Subcutaneous abdominal adipose tissue (tissue), 5 donors: ENCODE results near the gene FGFR2.
"Not testable (repeated sequence)": the region's sequence is repeated elsewhere in the genome, so short reads cannot be mapped to it uniquely, and the experiment has no call there.

ENCODE experiments used
- H3K27ac ChIP-seq: one replicate; pipeline ENCODE4 v1.7.0; 2013; ENCODE audit warnings: low read depth, mild to moderate bottlenecking, inconsistent platforms, low read length, moderate library complexity
- H3K27me3 ChIP-seq, 5 donors: one replicate each; pipeline ENCODE4 v1.7.0; 2013; ENCODE audit warnings: low read length in 5 of 5, inconsistent platforms in 1 of 5; ENCODE audit not compliant: control insufficient read depth in 5 of 5, insufficient read depth in 4 of 5
- H3K36me3 ChIP-seq, 5 donors: one replicate each; pipeline ENCODE4 v1.7.0; 2013; ENCODE audit warnings: low read length in 5 of 5; ENCODE audit not compliant: control insufficient read depth in 5 of 5, insufficient read depth in 5 of 5
- H3K4me1 ChIP-seq, 5 donors: one replicate each; pipeline ENCODE4 v1.7.0; 2013; ENCODE audit warnings: low read length in 5 of 5, mild to moderate bottlenecking in 3 of 5, moderate library complexity in 1 of 5; ENCODE audit not compliant: control insufficient read depth in 5 of 5, insufficient read depth in 5 of 5
- H3K4me3 ChIP-seq, 5 donors: one replicate each; pipeline ENCODE4 v1.7.0; 2013; ENCODE audit warnings: low read length in 5 of 5, low read depth in 1 of 5
- H3K9ac ChIP-seq, 5 donors: one replicate each; pipeline ENCODE4 v1.7.0; 2013; ENCODE audit warnings: low read length in 5 of 5, mild to moderate bottlenecking in 4 of 5, moderate library complexity in 3 of 5
- H3K9me3 ChIP-seq, 5 donors: one replicate each; pipeline ENCODE4 v1.7.0; 2013; ENCODE audit warnings: low read length in 5 of 5; ENCODE audit not compliant: control insufficient read depth in 5 of 5
- donor health status: healthy.
- donor health status: healthy.
- donor health status: healthy.
- donor health status: healthy.
- donor health status: healthy.

The FGFR2 gene

GRCh38 chr10:121558238-121558637 is 40.0 kb downstream of the FGFR2 start:
- Histone ChIP-seq H3K27me3 (no peaks in the 10 kb centered on the region), H3K9ac (no peak overlapping the region), H3K9me3 (no peaks in the 10 kb centered on the region), H3K4me3 (no peak overlapping the region), H3K4me1 (no peaks in the 10 kb centered on the region), H3K27ac (no peak overlapping the region), H3K36me3 (no peaks in the 10 kb centered on the region)

- H3K9me3 ChIP-seq: no peaks in the 10 kb centered on the region
- H3K4me1 ChIP-seq: no peaks in the 10 kb centered on the region
- H3K4me3 ChIP-seq: no peak overlapping the region
- no peaks in the 10 kb centered on the region for H3K36me3 ChIP-seq
- H3K9ac ChIP-seq: no peak overlapping the region
- no peak overlapping the region for H3K27ac ChIP-seq
- H3K27me3 ChIP-seq: no peaks in the 10 kb centered on the region
Observed at GRCh38 chr10:121556918-121557573, 41.2 kb downstream of the FGFR2 start.

GRCh38 chr10:121556455-121556854 is 41.8 kb downstream of the FGFR2 start:
- Histone ChIP-seq H3K36me3 (no peaks in the 10 kb centered on the region), H3K9ac (no peak overlapping the region), H3K27me3 (no peaks in the 10 kb centered on the region), H3K4me1 (no peaks in the 10 kb centered on the region), H3K9me3 (no peaks in the 10 kb centered on the region), H3K4me3 (no peak overlapping the region), H3K27ac (no peak overlapping the region)

DNA sequence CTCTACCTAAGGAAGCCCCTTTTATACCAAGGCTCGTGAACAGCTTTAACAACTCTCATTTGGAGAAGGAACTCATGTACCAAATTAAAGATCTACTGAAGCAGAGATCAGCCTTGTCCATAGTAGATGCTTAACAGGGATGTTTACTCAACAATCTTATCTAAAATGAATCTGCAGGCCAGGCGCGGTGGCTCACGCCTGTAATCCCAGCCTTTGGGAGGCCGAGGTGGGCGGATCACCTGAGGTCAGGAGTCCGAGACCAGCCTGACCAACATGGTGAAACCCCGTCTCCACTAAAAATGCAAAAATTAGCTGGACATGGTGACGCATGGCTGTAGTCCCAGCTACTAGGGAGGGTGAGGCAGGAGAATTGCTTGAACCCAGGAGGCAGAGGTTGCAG is 43.3 kb downstream of the FGFR2 start:
- H3K27ac ChIP-seq, H3K4me1 ChIP-seq: not testable (repeated sequence)

DNA sequence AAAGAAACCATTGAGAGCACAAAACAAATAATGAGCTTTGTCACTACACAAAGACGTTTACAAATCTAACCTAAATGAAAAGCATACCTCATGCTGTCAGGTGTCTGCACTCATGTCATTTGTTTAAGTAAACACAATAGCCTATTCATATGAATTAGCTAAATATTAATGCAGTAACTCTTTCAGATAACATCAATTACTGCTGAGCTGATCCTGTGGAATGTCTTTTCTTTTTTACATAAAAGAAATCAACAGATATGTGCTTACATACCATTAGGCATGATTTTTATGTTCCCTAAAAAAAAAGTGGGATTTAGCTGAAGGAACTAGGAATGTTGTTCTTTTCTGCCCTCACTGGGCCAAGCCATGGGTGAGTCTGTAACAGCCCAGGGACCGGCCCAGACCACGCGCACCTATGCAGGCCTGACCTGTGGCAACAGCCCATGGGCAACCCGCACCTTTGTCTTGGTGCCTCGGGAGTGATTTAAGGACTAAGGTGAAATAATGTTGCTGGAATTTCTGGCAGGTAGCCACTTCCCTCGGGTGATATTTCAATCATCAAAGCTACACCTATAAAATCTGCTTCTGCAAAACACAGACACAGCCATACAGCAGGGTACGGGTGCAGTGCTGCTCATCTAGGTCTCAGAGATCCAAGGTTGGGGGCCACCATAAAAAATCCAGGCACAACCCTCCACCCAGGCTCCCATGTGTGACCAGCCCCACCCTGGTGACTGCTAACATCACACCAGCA is 44.6 kb downstream of the FGFR2 start:
- Histone ChIP-seq H3K27ac (no peak overlapping the region), H3K9ac (no peak overlapping the region), H3K36me3 (peaks cover 0 to 6% (median 0%) of the 10 kb centered on the region in 5 donors), H3K27me3 (no peaks in the 10 kb centered on the region), H3K4me3 (no peak overlapping the region), H3K9me3 (peaks cover 0 to 7% (median 6%) of the 10 kb centered on the region in 5 donors), H3K4me1 (no peaks in the 10 kb centered on the region)

More for the DNA sequence above, 43.3 kb downstream of the FGFR2 start:
- H3K27me3 ChIP-seq, H3K9ac ChIP-seq, H3K4me3 ChIP-seq, H3K36me3 ChIP-seq, H3K9me3 ChIP-seq: not testable (repeated sequence)

- no peak overlapping the region for H3K4me3 ChIP-seq
- no peak overlapping the region for H3K9ac ChIP-seq
- H3K27ac ChIP-seq: no peak overlapping the region
- H3K36me3 ChIP-seq: peaks cover 0 to 6% (median 0%) of the 10 kb centered on the region in 5 donors
- no peaks in the 10 kb centered on the region for H3K4me1 ChIP-seq
- H3K27me3 ChIP-seq: no peaks in the 10 kb centered on the region
- peaks cover 0 to 7% (median 6%) of the 10 kb centered on the region in 5 donors for H3K9me3 ChIP-seq
Observed at GRCh38 chr10:121552746-121553145, 45.5 kb downstream of the FGFR2 start.

DNA sequence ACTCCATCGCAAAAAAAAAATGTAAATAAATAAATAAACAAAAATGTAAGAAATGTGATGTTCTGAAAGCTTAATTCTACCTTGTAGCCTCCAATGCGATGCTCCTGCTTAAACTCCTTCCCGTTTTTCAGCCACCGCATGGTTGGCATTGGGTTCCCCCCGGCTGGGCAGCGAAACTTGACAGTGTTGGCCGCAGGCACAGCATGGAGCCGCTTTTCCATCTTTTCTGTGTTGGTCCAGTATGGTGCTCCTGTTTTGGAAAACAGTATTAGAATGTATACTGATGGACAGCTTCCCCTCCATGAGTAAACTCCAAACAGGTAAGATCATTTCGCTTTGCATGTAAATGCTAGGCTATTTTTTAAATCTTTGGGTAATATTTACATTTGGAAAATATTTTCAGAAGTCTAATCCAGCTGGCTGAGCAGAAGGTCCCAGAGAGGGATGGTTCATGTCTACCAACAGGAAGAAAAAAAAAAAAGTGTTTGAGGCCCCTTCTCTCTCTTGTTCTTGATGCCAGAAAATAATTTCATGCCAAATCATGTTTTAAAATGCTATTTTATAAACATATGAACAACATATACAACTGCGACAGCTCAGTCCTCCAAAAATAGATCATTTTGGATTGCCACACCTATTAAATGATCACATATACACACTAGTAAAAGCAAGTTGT is 46.9 kb downstream of the FGFR2 start:
- Histone ChIP-seq H3K27ac (no peak overlapping the region), H3K36me3 (peaks cover 0 to 6% (median 0%) of the 10 kb centered on the region in 5 donors), H3K9me3 (peaks cover 0 to 7% (median 6%) of the 10 kb centered on the region in 5 donors), H3K4me1 (no peaks in the 10 kb centered on the region), H3K27me3 (no peaks in the 10 kb centered on the region), H3K4me3 (no peak overlapping the region), H3K9ac (no peak overlapping the region)

- Histone ChIP-seq H3K27ac (no peak overlapping the region), H3K9me3 (peaks cover 0 to 2% (median 2%) of the 10 kb centered on the region in 5 donors), H3K27me3 (no peaks in the 10 kb centered on the region), H3K36me3 (peaks cover 0 to under 1% (median 0%) of the 10 kb centered on the region in 5 donors), H3K9ac (no peak overlapping the region), H3K4me3 (no peak overlapping the region), H3K4me1 (peaks cover 0 to 3% (median 0%) of the 10 kb centered on the region in 5 donors)
Observed at GRCh38 chr10:121544301-121544869, 53.9 kb downstream of the FGFR2 start.

- Histone ChIP-seq H3K27me3 (no peaks in the 10 kb centered on the region), H3K9me3 (no peaks in the 10 kb centered on the region), H3K27ac (no peak overlapping the region), H3K4me3 (no peak overlapping the region), H3K36me3 (no peaks in the 10 kb centered on the region), H3K9ac (no peak overlapping the region), H3K4me1 (peaks cover 0 to 3% (median 0%) of the 10 kb centered on the region in 5 donors)
Observed at GRCh38 chr10:121543545-121543944, 54.7 kb downstream of the FGFR2 start.
